ENCODE data around the gene ZRANB3. TPM values are rescaled to one million over a fixed set of nuclear protein-coding genes. Genes with fewer than 3 reads are reported as not detected.

ZRANB3 gene
- total and polyA plus RNA-seq, 2 of the 13 experiments (the other 11 are each of a cell fraction or from before 2014, with no cell fraction given): 5.8 to 25.2 TPM

GRCh38 chr2:135530313-135531230, at the start of gene ZRANB3 (continued):
- TF ChIP-seq, protein P1, sequence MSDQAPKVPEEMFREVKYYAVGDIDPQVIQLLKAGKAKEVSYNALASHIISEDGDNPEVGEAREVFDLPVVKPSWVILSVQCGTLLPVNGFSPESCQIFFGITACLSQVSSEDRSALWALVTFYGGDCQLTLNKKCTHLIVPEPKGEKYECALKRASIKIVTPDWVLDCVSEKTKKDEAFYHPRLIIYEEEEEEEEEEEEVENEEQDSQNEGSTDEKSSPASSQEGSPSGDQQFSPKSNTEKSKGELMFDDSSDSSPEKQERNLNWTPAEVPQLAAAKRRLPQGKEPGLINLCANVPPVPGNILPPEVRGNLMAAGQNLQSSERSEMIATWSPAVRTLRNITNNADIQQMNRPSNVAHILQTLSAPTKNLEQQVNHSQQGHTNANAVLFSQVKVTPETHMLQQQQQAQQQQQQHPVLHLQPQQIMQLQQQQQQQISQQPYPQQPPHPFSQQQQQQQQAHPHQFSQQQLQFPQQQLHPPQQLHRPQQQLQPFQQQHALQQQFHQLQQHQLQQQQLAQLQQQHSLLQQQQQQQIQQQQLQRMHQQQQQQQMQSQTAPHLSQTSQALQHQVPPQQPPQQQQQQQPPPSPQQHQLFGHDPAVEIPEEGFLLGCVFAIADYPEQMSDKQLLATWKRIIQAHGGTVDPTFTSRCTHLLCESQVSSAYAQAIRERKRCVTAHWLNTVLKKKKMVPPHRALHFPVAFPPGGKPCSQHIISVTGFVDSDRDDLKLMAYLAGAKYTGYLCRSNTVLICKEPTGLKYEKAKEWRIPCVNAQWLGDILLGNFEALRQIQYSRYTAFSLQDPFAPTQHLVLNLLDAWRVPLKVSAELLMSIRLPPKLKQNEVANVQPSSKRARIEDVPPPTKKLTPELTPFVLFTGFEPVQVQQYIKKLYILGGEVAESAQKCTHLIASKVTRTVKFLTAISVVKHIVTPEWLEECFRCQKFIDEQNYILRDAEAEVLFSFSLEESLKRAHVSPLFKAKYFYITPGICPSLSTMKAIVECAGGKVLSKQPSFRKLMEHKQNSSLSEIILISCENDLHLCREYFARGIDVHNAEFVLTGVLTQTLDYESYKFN (CRISPR knock-in tag; conservative IDR thresholded peaks at IDR 0.05): no peak; the same call in 1 of the 2 replicates
- TF ChIP-seq RNF219 (CRISPR knock-in tag; IDR thresholded peaks at IDR 0.05) (no peak), NFKBIZ (CRISPR knock-in tag; IDR thresholded peaks at IDR 0.05) (peak; percentile 11), FOXA1 (IDR thresholded peaks at IDR 0.05) (no peak), FOXA1 (CRISPR knock-in tag; IDR thresholded peaks at IDR 0.05) (no peak), SOX13 (IDR thresholded peaks at IDR 0.05) (no peak), SOX13 (CRISPR knock-in tag; conservative IDR thresholded peaks at IDR 0.05 in 1 of 2, IDR thresholded peaks at IDR 0.05 in 1 of 2) (no peak; a peak in 1 of 4 replicates), ZKSCAN5 (CRISPR knock-in tag; IDR thresholded peaks at IDR 0.05) (no peak), PRDM15 (CRISPR knock-in tag; IDR thresholded peaks at IDR 0.05) (0 out of 2 replicates have a peak, but pooled peaks have one; percentile 63), BORCS8-MEF2B (CRISPR knock-in tag; IDR thresholded peaks at IDR 0.05) (peak; percentile 48; the same call in 1 of the 2 replicates), ZNF747 (CRISPR knock-in tag; IDR thresholded peaks at IDR 0.05; ENCODE audit: borderline replicate concordance) (no peak), SNAI1 (CRISPR knock-in tag; IDR thresholded peaks at IDR 0.05; ENCODE audit: borderline replicate concordance) (no peak), ZFP36 (IDR thresholded peaks at IDR 0.05; ENCODE audit: borderline replicate concordance, low read depth, low read length, partially characterized antibody) (no peak)
- TF ChIP-seq, protein P2, sequence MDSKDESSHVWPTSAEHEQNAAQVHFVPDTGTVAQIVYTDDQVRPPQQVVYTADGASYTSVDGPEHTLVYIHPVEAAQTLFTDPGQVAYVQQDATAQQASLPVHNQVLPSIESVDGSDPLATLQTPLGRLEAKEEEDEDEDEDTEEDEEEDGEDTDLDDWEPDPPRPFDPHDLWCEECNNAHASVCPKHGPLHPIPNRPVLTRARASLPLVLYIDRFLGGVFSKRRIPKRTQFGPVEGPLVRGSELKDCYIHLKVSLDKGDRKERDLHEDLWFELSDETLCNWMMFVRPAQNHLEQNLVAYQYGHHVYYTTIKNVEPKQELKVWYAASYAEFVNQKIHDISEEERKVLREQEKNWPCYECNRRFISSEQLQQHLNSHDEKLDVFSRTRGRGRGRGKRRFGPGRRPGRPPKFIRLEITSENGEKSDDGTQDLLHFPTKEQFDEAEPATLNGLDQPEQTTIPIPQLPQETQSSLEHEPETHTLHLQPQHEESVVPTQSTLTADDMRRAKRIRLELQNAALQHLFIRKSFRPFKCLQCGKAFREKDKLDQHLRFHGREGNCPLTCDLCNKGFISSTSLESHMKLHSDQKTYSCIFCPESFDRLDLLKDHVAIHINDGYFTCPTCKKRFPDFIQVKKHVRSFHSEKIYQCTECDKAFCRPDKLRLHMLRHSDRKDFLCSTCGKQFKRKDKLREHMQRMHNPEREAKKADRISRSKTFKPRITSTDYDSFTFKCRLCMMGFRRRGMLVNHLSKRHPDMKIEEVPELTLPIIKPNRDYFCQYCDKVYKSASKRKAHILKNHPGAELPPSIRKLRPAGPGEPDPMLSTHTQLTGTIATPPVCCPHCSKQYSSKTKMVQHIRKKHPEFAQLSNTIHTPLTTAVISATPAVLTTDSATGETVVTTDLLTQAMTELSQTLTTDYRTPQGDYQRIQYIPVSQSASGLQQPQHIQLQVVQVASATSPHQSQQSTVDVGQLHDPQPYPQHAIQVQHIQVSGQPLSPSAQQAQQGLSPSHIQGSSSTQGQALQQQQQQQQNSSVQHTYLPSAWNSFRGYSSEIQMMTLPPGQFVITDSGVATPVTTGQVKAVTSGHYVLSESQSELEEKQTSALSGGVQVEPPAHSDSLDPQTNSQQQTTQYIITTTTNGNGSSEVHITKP (CRISPR knock-in tag; IDR thresholded peaks at IDR 0.05; ENCODE audit: low read depth): no peak

All from HepG2 (cell line).